HuH-7.5 (cell line): ENCODE data around the gene PLA2G4C.
A peak's percentile ranks its signal among the peaks of the same experiment; 100 is the strongest.
"Not testable (repeated sequence)": the region's sequence is repeated elsewhere in the genome, so short reads cannot be mapped to it uniquely, and the experiment has no call there.

Source experiments
- DNase-seq: peaks from one replicate; pipeline ENCODE4 v3.0.0; 2011; ENCODE audit warnings: low spot score

Gene PLA2G4C

GRCh38 chr19:48111280-48111679 is 663 bp upstream of the PLA2G4C start:
- DNase-seq: no peak

- no peak for DNase-seq
Measured at GRCh38 chr19:48108997-48109782, 1.4 kb downstream of the PLA2G4C start.

- no peak for DNase-seq
Measured at GRCh38 chr19:48103922-48104321, 6.7 kb downstream of the PLA2G4C start.

- peak; percentile 75 for DNase-seq
Measured at GRCh38 chr19:48102870-48103751, 7.5 kb downstream of the PLA2G4C start.

GRCh38 chr19:48095612-48096175 is 14.9 kb downstream of the PLA2G4C start:
- DNase-seq: no peak

- DNase-seq: no peak
Measured at GRCh38 chr19:48094855-48095203, 15.8 kb downstream of the PLA2G4C start.

GRCh38 chr19:48094129-48094854 is 16.3 kb downstream of the PLA2G4C start:
- DNase-seq: no peak

- DNase-seq: not testable (repeated sequence)
Measured at GRCh38 chr19:48091111-48091718, 19.4 kb downstream of the PLA2G4C start.

- DNase-seq: no peak
Measured at GRCh38 chr19:48090281-48090802, 20.3 kb downstream of the PLA2G4C start.

- DNase-seq: not testable (repeated sequence)
Measured at GRCh38 chr19:48088991-48089390, 21.6 kb downstream of the PLA2G4C start.

- DNase-seq: no peak
Measured at GRCh38 chr19:48085904-48086864, 24.4 kb downstream of the PLA2G4C start.

- DNase-seq: no peak
Measured at GRCh38 chr19:48085076-48085475, 25.5 kb downstream of the PLA2G4C start.

GRCh38 chr19:48081106-48081505 is 29.5 kb downstream of the PLA2G4C start:
- no peak for DNase-seq

- DNase-seq: not testable (repeated sequence)
Measured at GRCh38 chr19:48070177-48070769, 40.3 kb downstream of the PLA2G4C start.

GRCh38 chr19:48069435-48069834 is 41.2 kb downstream of the PLA2G4C start:
- DNase-seq: no peak

- no peak for DNase-seq
Measured at GRCh38 chr19:48064509-48064908, 46.1 kb downstream of the PLA2G4C start.

- DNase-seq: no peak
Measured at GRCh38 chr19:48061401-48062344, 48.9 kb downstream of the PLA2G4C start.

- no peak for DNase-seq
Measured at GRCh38 chr19:48060381-48060780, 50.2 kb downstream of the PLA2G4C start.

- no peak for DNase-seq
Measured at GRCh38 chr19:48059331-48059730, 51.3 kb downstream of the PLA2G4C start.
